EL (cell line): Measurements from ENCODE around the gene GPAT3.
"Not testable (repeated sequence)": the region's sequence is repeated elsewhere in the genome, so short reads cannot be mapped to it uniquely, and the experiment has no call there.

ENCODE experiments used
- DNase-seq: peaks from one replicate; pipeline ENCODE4 v3.0.0-alpha.2; 2016

GPAT3 gene

DNA sequence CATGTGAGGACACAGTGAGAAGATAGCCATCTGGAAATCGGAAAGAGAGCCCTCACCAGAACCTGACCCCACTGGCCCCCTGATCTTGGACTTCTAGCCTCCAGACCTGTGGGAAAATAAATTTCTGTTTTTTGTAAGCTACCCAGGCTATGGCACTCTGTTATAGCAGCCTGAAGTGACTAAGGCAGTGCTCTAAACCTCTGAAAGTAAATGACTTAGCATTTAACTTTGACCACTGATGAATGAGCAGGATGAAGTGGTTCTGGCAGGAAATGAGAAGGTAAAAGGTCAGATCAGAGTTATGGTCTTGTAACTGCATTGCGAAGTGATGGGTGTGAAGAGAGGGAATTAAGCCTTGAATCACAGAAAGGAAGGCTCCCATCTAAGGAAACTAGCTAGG is 17.0 kb downstream of the GPAT3 start:
- peak; percentile 77 for DNase-seq

DNA sequence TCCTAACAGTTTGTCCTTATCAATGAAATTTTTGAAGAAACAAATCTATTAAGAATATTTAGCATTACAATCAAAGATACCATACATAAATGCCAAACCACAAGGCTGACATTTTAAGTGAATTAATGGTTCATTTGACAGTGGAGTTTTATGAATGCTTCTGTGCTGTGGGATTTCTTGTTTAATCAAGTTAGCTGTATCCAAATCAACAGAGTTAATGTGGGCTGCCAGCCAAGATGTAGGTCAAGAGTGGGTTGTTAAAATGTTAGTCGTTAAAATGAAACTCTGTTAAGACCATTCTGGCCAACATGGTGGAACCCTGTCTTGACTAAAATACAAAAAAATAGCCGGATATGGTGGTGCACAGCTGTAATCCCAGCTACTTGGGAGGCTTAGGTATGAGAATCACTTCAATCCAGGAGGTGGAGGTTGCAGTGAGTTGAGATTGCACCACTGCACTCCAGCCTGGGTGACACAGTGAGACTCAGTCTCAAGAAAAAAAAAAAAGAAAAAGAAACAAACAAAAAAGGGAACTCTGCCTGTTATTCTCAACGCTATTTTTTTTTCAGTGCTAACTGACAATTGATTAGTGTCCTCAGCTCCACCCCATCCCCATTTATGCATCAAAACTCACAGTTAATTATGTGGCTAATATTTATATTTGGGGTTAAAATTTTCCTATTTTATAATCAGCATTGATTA is 20.2 kb downstream of the GPAT3 start:
- DNase-seq = no peak

DNA sequence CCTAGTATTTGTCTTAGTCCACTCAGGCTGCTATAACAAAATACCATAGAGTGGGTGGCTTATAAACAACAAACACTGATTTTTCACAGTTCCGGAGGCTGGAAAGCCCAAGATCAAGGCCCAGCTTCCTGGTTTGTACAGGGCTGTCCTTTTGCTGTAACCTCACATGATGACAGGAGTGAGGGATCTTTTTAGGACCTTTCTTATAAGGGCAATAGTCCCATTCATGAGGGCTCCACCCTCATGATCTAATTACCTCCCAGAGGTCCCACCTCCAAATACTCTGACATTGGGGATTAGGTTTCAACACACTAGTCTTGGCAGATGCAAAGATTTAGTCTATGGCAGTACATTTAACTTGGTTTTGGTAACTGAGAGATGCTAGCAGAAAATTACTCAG is 20.9 kb downstream of the GPAT3 start:
- DNase-seq = no peak

DNA sequence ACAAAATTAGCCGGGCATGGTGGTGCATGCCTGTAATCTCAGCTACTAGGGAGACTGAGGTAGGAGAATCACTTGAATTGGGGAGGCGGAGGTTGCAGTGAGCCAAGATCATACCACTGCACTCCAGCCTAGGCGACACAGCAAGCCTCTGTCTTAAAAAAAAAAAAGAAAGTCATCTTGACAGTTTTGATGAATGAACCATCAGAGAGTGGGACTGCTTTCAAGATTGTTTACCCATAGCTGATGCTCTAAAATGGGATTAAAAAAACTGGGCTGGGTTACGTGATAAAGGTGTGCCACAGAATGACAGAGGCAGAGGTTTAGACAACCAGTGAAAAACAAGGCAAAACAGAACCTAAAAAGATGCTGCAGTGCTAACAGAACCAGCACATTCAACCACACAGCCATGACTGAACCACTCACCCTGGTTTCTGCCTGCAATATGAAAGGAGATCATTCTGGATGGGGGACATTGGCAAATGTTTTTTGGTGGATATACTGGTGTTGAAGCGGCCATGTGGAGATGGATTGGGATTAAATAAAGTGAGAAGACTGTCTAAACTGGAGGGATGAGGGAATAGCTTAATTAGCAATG is 22.2 kb downstream of the GPAT3 start:
- no peak for DNase-seq

DNA sequence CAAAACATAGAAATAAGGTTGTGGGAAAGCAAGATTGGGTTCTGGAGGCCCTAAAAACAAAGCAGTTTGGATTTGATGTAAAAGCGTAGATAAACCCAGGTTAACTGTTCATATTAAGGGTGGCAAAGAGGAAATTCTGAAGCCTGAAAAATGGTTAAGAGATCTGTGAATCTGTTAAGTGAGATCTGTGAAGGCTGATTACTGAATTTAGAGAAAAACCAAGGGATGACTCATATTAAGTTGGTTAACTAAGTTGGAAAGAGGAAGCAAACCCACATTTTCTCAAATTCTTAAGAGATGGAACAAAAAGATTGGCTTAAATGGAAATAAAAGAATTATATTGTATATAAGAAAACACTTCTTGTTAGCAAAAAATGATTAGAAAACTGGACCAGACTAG is 22.8 kb downstream of the GPAT3 start:
- peak; percentile 22 for DNase-seq

DNA sequence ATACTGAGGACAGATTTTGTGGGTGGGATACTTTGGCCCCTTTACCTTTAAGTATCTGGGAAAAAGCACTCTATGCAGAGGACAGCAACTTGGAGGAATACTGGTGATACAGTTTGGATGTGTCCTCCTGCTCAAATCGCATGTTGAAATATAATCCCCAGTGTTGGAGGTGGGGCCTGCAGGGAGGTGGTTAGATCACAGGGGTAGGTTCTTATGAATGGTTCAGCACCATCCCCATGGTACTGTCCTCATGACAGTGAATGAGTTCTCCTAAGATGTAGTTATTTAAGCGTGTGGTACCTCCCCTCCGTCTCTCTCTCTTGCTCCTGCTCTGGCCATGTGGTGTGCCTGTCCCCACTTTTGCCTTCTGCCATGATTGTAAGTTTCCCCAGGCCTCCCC is 24.6 kb downstream of the GPAT3 start:
- no peak for DNase-seq

DNA sequence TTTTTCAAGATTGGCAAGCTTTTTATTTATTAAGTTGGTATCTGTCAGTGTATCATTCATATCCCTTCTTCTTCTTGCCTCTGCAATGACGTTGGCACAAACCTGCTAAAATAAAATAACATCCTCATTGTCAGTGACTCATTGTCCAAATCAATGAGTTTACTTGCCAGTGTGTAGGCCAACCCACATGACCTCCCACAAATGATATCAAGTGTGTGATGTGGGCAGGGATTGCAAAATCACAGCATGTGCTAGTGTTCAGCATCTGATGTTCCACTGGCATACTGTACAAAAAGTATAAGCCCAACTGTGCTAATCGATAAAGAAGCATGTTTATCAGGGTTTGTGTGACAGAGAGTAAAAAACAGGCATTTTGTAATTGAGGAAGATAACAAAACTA is 25.5 kb downstream of the GPAT3 start:
- peak; percentile 66 for DNase-seq

DNA sequence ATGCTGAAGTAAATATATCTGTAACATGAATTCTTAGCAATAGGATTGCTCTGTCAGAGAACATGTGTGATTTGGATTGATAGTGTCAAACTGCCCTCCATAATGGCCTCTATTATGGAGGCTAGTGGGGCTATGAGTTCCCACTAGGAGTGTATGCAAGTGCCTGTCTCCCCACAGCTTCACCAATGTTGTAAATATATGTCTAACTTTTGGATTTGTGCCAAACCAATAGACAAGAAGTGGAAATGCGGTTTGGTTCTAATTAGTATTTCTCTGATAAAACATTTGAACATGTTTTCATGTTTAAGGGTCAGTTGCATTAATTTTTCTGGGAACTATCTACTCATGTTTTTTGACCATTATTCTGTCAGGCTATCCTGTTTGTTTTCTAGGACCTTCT is 28.1 kb downstream of the GPAT3 start:
- no peak for DNase-seq

DNA sequence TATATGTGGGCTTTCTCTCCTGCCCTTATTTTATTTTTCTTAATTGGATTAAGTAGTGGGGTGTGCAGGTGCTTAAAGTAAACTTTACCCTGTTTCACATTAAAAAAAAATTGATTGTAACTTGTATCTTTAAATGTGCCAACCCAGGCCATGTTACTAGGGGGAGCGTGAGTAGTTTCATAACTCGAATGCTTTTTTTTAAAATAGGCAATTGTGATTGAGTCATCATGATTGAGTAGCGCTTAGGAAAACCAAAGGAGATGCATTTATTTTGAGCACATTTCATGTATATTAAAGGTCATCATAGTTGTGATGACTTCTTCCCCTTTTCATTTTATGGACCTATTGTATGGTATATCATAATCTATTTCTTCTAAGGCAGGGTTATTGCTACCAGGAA is 32.2 kb downstream of the GPAT3 start:
- DNase-seq = no peak

DNA sequence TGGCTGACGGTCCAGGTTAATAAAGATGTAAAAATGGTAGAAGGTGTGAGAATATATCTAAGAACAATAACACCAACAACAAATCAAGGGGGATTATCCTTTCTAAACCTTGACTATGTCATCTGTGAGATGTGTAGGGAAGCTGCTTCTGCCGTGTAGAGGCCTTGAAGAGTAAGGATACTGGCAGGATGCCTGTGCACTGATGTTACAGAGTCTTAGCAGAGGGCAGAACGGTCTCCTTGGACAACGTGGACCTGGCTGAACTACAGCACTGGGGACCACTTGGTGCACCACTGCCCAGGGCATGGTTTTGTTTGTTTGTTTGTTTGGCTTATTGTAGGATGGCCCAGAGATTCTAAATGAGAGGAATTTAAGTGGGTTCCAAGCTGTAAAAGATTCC is 33.5 kb downstream of the GPAT3 start:
- DNase-seq = no peak

DNA sequence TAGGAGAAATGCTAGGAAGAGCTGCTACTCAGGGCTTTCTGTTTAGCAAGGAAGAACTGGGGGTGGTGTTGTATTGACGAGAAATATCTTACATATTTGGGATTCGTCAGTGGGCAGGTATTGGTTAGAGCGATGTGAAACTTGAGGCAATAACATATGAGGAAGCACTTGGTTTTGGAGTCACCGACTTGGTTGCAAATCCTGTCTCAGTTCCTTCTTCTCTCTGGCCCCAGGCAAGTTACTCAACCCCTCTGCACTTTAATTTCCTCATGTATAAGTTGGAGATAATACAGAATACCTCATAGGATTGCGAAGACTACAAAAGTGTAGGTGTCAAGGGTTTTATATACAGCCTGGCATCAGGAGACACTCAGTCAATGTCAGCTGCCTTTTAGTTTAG is 34.1 kb downstream of the GPAT3 start:
- no peak for DNase-seq

DNA sequence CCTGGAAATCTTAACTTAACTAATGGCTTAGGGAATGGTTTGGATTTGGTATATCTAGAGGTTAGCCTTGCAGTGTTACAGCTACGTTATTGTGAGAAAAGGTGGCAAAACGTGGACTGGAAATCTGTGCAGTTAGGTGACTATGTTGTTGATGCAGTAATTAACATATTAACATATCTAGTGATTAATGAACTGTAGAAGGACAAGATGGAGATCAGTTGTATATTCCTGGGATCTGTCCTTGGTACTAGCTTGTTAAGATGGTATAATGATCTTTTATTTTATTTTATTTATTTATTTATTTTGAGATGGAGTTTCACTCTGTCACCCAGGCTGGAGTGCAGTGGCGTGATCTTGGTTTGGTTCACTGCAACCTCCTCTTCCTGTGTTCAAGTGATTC is 36.9 kb downstream of the GPAT3 start:
- DNase-seq = no peak

DNA sequence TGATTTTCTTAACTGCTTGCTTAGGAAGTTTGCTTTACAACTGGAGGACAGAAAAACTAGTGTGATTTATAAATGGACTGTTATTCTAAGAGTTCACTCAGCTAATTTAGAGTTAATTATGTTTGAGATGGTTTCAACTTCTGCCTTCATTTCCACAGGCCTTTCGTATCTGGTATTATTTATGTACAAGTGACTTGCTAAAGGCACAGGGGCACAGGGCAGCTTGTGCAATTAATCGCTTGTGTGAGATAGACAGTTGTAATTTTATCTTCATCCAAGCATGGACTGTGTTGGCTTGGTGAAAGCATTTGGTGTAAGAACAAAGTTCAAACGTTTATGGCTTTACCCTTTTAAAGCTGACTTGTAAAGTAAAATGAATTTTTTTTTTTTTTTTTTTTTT is 38.3 kb downstream of the GPAT3 start:
- no peak for DNase-seq

DNA sequence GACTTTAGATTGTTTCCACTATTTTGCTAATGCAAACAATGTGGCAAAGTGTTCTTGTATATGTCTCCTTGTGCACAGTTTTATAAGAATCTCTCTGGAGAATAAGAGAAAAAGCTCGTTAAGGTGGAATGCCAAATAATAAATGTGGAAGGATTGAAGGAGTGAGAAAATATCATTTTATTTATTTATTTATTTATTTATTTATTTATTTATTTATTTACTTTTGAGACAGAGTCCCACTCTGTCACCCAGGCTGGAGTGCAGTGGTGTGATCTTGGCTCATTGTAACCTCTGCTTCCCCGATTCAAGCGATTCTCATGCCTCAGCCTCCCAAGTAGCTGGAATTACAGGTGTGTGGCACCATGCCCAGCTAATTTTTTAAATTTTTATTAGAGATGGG is 40.3 kb downstream of the GPAT3 start:
- DNase-seq = not testable (repeated sequence)

DNA sequence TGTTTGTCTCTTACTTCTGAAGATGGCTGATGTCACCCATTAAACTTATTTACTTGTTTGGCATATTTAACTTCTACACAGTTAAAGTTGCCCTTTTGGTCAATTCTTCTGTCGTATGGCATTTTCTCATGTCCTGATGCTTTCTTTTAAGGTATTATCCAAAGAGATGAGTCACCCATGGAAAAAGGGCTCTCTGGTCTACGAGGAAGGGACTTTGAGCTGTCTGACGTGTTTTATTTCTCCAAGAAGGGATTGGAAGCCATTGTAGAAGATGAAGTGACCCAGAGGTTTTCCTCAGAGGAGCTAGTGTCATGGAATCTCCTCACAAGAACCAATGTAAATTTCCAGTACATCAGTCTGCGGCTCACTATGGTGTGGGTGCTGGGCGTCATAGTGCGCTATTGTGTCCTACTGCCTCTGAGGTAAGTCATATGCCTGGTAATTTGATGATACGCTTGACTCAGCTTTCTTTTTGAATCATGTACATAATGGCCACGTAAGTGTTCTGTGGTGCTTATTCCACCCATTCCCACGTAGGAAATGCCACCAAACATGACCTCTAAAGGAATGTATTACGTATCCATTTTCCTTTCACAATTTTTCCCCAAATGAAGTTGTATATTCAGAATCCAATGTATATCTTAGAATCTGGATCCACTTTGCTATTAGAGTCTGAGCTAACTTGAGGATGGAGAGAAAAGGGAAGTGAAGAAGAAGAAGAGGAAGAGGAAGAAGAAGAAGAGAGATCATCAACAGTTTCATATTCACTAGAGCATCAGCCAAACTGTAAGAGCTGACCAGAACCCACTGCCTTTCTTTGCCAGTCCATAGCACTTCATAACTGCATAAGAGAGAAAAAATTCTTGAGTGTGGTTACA is 45.7 kb downstream of the GPAT3 start:
- DNase-seq = no peak

DNA sequence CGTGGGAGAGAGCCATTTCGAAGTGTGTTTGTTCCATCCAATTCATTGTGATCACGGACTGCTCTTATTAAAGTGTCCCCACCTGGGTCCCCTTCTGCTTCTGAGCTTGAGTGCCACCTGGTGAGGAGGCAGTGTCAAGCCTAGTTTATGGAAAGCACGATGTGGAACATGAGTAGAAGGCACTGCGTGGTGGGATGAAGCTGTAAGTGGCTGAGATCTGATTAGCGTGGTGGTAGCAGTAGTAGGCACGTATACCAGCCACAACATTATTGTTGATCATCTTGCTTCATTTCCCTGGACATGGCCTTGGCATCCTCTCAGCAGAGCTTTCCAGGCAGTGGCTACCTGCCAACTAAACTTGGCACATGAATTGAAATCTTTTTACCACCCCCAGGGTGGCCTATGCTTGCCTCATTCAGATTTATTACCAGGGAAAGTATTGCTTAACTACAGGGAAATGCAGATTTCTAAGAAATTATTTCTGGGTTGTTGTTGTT is 46.4 kb downstream of the GPAT3 start:
- peak; percentile 21 for DNase-seq

DNA sequence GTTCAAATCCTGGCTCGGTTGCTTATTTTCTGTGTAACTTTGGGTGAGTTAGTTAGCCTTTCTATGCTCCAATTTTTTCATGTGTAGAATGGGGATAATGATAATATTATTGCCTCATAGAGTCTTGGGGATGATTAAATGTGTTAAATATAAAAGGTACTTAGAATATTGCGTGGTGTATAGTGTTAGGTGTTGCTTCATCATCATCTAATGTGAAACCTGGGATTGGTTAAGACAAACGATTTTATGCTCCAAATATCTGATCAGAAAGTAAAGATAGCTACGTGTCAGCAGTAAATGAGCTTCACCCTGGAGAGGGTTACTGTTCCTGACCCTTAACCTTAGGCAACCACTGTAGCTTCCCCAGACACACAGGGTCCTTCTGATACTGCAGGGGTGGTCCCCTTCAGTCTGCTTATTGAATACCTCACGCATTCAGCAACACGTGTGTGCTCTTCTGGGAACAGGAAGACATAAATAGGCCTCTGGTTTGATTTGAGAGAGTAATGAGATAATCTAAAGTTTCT is 50.1 kb downstream of the GPAT3 start:
- DNase-seq = no peak

DNA sequence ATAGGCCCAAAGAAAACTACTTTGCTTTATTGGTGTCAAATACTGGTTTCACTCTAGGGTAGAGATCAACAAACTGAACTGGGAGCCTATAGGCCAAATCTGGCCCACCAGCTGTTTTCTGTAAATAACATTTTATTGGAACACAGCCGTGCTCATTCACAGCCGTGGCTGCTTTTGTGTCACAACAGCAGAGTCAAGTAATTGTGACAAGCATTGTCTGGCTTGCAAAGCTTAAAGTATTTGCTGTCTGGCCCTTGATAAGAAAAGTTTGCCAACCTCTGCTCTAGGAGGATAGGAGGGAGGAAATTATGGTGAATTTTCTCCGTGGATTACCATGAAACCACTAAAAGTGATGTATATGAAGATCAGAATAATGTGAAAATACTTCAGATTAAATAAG is 53.4 kb downstream of the GPAT3 start:
- DNase-seq = no peak

DNA sequence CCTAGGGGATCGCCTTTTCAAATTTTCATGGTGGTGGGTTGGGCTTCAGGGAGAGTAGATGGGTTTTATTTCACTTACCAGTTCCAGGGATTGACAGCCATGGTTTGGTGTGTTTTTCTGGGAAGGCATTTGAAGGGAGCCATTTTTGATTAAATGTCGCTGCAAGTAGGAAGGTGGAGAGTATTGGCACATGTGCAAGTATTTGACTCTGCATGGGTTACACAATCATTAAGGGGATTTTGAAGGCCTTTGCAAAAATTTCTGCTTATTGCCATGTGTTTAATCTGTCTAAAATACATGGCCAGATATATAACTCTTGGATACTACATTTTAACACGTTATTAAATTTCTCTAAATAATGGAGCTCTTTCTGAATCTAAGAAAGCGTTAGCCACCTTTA is 55.1 kb downstream of the GPAT3 start:
- DNase-seq = no peak

DNA sequence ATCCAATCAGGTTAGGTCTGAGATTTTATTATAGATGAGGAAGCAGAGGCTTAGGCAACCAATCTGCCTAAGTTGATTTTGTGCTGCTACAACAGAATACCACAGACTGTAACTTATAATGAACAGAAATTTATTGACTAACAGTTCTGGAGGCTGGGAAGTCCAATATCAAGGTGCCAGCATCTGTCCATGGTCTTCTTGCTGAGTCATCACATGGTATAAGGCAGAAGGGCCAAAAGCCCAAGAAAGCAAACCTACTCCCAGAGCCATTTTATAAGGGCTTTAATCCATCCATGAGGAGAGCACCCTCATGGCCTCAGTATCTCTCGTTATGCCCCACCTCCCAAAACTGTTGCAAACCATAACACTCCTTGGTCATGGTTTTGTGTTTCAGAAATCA is 55.8 kb downstream of the GPAT3 start:
- no peak for DNase-seq

DNA sequence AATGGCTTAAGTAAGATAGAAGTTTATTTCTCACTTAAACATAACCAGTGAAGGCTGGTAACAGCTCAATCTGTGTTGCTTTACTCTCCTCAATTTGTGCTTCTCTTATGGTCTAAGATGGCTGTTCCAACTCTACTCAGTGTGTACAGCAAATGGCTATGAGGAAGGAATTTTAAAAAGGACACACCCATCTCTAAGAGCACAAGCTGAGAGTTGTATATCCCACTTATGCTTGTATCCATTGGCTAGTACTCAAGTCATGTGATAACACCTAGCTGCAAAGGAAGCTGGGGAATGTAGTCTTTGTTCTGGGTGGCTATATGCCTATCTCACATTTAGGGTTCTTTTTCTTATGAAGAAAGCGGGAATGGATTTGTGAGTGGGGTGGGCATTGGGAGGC is 63.3 kb downstream of the GPAT3 start:
- DNase-seq = peak; percentile 45

DNA sequence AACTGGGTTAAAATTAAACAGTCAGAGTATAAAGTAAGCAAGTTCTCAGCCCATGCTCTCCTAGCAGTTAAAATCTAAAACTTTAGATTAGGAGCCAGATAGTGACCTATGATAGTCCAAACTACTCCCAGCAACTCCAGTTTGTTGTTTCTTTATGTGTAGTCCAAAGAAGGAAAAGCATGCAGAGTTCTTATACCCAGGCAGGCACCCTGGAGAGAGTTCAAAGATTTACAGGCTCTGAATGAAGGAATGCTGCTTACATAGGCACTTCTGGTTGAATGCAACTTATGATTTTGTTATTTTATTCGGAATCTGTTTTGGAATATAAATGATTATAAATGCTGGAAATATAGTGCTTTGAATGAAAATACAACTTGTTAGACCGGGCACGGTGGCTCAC is 67.2 kb downstream of the GPAT3 start:
- DNase-seq = no peak

DNA sequence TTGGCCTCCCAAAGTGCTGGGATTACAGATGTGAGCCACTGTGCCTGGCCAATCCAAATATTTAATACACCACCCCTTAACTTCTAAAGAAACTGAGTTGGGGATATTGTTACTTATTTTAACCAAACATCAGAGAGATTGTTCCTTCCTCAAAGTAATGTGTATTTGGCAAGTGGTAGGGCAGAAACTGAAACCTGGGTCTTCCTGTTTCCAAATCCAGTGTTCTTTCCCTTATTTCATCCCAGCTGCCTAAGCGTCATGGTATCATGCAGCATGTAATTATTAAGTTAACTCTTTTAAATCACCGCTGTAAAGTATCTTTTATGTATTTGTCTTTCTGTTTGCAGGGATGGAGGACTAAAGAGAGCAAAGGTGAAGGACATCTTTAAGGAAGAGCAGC is 68.4 kb downstream of the GPAT3 start:
- no peak for DNase-seq

DNA sequence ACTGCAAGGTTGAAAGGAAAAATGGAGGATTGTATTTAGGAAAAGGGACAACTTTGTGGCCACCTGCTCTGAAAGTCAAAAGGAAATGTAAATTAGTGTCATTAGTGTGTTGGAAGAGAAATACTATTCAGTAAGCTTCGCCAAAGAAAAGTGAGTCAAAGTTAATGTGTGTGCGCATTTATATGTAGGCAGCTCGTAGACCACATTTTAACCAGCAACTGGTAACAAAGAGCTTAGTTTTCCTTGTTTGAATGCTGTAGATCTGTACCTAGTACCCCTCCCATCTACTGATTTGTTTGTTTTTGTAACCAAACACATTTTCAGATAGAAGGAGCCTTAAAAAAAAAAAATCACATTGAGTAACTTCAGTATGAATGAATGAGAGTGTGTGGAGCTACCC is 69.3 kb downstream of the GPAT3 start:
- DNase-seq = no peak
